ENCODE data around the gene ANO7.

ANO7 gene

DNA sequence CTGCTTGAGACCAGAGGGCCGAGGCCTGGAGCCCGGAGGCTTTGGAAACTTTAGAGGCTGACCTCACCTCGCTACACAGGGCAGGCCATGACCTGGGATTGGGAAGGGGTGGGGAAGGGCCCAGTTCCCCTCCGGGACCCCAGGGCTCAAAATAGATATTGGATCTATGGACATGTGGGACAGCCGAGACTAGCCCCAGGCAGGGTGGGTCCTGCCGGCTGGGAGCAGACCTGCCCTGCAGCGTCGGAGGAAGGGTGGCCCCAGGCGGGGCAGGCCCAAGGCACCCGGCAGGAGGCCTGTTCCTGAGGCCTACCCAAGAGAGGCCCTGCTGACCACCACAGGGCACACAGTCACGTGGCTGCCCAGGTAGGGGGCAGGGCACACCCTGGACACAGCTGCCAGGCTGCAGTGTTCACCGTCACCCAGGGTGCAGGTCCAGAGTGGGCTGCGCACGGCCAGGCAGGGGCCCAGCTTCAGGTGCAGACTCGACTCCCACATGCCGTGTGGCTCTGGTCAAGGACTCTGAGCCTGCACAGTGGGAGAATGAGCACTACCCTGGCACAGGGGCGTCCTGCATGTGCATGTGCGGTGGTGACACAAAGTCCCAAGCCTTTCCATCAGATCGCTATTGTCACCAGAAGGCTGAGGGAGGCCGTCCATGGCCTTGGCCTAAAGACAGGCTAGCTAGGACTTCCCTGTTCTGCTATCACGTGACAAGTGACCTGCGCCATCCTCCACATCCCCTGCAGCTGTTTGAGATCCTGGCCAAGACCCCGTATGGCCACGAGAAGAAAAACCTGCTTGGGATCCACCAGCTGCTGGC, 13.2 kb downstream of the ANO7 start:
- Histone ChIP-seq H3K27me3 (no peaks in the 10 kb centered on the region), H3K36me3 (no peaks in the 10 kb centered on the region)

DNA sequence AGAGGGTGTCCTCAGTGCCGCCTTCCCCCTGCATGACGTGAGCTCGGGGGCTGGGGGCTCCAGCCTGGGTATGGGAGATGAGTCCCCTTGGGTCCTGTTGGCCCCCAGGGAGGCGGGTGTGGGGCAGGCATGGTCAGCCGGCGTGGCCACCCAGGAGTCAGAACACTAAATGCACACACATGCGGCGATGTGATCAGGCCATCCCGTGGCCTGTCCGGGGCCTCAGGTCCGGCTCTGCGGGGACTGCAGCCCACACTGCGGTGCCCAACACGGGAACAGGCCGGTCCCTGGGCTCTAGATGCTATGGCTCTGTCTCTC, 13.8 kb downstream of the ANO7 start:
- no peaks in the 10 kb centered on the region for H3K9me3 ChIP-seq
- DNase-seq, result no peak
- H3K36me3 ChIP-seq, result no peaks in the 10 kb centered on the region
- TF ChIP-seq, protein P1, sequence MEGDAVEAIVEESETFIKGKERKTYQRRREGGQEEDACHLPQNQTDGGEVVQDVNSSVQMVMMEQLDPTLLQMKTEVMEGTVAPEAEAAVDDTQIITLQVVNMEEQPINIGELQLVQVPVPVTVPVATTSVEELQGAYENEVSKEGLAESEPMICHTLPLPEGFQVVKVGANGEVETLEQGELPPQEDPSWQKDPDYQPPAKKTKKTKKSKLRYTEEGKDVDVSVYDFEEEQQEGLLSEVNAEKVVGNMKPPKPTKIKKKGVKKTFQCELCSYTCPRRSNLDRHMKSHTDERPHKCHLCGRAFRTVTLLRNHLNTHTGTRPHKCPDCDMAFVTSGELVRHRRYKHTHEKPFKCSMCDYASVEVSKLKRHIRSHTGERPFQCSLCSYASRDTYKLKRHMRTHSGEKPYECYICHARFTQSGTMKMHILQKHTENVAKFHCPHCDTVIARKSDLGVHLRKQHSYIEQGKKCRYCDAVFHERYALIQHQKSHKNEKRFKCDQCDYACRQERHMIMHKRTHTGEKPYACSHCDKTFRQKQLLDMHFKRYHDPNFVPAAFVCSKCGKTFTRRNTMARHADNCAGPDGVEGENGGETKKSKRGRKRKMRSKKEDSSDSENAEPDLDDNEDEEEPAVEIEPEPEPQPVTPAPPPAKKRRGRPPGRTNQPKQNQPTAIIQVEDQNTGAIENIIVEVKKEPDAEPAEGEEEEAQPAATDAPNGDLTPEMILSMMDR (IDR thresholded peaks at IDR 0.05; ENCODE audit: low read depth, low read length), result no peak
- H3K27me3 ChIP-seq, result no peaks in the 10 kb centered on the region
- no peaks in the 10 kb centered on the region for H3K4me1 ChIP-seq
- H3K4me3 ChIP-seq (ENCODE audit: low read depth, low read length), result no peak overlapping the region

More for the DNA sequence above, 13.2 kb downstream of the ANO7 start:
- no peak for DNase-seq
- H3K4me1 ChIP-seq, result no peaks in the 10 kb centered on the region
- no peak overlapping the region for H3K4me3 ChIP-seq (ENCODE audit: low read depth, low read length)
- TF ChIP-seq, protein P1 (IDR thresholded peaks at IDR 0.05; ENCODE audit: low read depth, low read length), result no peak
- no peaks in the 10 kb centered on the region for H3K9me3 ChIP-seq

DNA sequence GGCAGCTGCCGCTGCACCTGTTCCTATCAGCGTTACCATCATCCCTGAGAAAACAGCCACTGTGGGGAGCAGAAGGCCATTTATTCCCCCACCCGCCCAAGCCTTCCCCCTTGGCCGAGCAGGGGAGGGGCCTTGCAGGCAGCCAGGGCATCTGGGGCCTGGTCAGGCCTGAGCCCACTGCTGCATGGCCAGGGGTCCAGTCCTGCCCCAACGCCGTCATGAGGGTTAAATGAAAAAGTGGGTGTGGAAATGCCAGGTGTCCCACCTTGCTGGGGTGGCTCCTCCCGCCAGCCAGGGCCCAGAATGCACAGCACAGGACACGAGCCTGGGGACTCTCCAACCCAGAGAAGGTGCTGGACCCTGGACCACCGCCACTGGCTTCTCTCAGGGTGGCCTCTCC, 14.2 kb downstream of the ANO7 start:
- Histone ChIP-seq H3K36me3 (no peaks in the 10 kb centered on the region), H3K4me3 (ENCODE audit: low read depth, low read length) (no peak overlapping the region), H3K9me3 (no peaks in the 10 kb centered on the region), H3K27me3 (no peaks in the 10 kb centered on the region), H3K4me1 (no peaks in the 10 kb centered on the region)
- TF ChIP-seq, protein P1 (IDR thresholded peaks at IDR 0.05; ENCODE audit: low read depth, low read length), result no peak
- DNase-seq, result no peak

DNA sequence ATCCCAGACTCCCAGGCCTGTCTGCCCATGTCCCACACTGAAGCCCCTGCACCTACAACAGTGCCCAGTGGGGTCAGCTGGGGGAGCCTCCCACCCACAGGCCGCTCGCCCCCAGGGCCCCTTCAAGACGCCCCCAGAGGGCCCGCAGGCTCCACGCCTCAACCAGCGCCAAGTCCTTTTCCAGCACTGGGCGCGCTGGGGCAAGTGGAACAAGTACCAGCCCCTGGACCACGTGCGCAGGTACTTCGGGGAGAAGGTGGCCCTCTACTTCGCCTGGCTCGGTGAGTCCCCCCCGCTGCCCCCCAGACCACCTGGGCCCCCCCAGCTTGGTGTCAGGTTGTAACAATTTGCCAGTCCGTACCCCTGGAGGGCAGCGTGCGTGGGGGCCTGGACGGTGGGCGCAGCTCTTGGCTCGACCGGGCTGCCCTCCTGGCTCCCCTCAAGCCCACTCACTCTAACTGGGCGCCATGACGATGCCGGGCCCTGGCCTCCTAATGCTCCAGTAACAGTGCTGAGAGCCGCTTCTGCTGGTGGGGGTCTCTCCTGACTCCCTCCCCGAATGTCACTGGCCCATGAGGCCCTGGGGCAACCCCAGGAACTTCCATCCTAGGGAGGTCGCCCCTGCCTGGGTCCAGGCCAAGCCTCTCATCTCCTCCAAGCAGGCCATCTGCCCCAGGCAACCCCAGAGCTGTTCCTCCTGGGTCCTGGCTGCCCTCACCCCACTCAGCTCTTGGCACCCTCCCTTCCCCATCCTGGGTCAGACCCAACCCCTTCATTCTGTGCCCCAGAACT, 14.9 kb downstream of the ANO7 start:
- no peak for DNase-seq
- no peaks in the 10 kb centered on the region for H3K9me3 ChIP-seq
- H3K36me3 ChIP-seq, result no peaks in the 10 kb centered on the region
- TF ChIP-seq, protein P1 (IDR thresholded peaks at IDR 0.05; ENCODE audit: low read depth, low read length), result no peak
- no peaks in the 10 kb centered on the region for H3K27me3 ChIP-seq
- H3K4me3 ChIP-seq (ENCODE audit: low read depth, low read length), result no peak overlapping the region
- no peaks in the 10 kb centered on the region for H3K4me1 ChIP-seq

DNA sequence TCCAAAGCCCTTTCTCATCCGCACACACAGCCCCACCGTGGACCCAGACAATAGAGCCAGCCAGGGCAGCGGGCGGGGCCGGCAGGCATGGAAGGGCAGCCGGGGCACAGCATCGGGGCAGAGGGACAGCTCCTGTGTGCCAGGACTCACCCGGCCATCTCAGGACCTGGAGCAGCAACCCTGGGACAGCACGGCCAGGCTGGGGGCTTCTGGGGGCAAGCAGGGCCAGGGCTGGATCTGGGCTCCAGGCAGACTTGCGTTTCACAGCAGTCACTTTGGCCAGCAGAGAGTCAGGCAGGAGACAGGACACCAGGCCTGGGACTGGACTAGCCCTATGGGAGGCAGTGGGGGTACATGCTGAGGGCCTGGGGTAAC, 15.5 kb downstream of the ANO7 start:
- Histone ChIP-seq H3K4me3 (ENCODE audit: low read depth, low read length) (no peak overlapping the region), H3K27me3 (no peaks in the 10 kb centered on the region), H3K4me1 (no peaks in the 10 kb centered on the region), H3K9me3 (no peaks in the 10 kb centered on the region), H3K36me3 (no peaks in the 10 kb centered on the region)
- TF ChIP-seq, protein P1 (IDR thresholded peaks at IDR 0.05; ENCODE audit: low read depth, low read length), result no peak
- DNase-seq, result no peak

DNA sequence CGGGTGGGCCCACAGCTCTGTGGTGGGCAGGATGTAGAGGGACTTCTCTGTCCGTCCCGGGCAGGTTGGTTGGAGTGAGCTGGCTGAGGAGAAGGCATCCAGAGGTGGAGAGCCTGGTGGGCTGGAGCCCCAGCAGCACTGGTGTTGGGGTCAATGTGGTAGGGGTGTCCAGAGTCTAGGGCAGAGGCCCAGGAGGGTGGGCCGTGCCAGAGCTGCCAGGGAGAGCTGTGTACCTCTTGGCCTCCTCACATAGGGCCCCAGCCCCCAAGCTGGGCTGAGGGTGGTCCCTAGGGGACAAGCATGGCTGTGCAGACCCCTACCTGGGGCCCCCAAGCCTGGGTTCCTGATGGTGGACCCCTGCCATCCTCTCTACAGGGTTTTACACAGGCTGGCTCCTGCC, 16.0 kb downstream of the ANO7 start:
- H3K4me3 ChIP-seq (ENCODE audit: low read depth, low read length), result no peak overlapping the region
- DNase-seq, result no peak
- H3K36me3 ChIP-seq, result no peaks in the 10 kb centered on the region
- H3K4me1 ChIP-seq, result no peaks in the 10 kb centered on the region
- TF ChIP-seq, protein P1 (IDR thresholded peaks at IDR 0.05; ENCODE audit: low read depth, low read length), result no peak
- no peaks in the 10 kb centered on the region for H3K9me3 ChIP-seq
- H3K27me3 ChIP-seq, result no peaks in the 10 kb centered on the region

Measured in BE2C (cell line).